Activated B cell treated with CpG ODN at 0.5 μM for 24 hours (primary cell): Measurements from ENCODE around the gene ADAMTSL1. TPM values are rescaled to one million over a fixed set of nuclear protein-coding genes. Genes with fewer than 3 reads are reported as not detected.

Source experiments
- ATAC-seq: fragments of 200-7000 bp; cut with Tn5 transposase; one replicate; pipeline ENCODE4 v1.10.0; 2021; ENCODE audit warnings: low read depth, mild to moderate bottlenecking, moderate library complexity
- CTCF ChIA-PET: fragments of 350-600 bp; sonication (Branson Sonifier 250); formaldehyde crosslinking; loops from one replicate; lab custom pipeline; 2021; ENCODE audit warnings: antibody characterized with exemption; lab: Charles Lee
- POLR2A ChIA-PET: fragments of 350-600 bp; sonication (Branson Sonifier 250); formaldehyde crosslinking; loops from one replicate; lab custom pipeline; 2021; ENCODE audit warnings: antibody characterized with exemption; lab: Charles Lee
- DNase-seq: peaks from one replicate; pipeline ENCODE4 v3.0.0; 2022
- H3K27ac Mint-ChIP-seq: one replicate; pipeline ENCODE4 v1.8.0; 2020; ENCODE audit warnings: mixed read lengths
- H3K27me3 Mint-ChIP-seq: one replicate; pipeline ENCODE4 v1.8.0; 2021; ENCODE audit warnings: mixed read lengths
- H3K36me3 Mint-ChIP-seq: one replicate; pipeline ENCODE4 v1.8.0; 2021; ENCODE audit warnings: low read depth, mixed read lengths
- H3K4me1 Mint-ChIP-seq: one replicate; pipeline ENCODE4 v1.8.0; 2021; ENCODE audit warnings: mixed read lengths
- H3K4me3 Mint-ChIP-seq: one replicate; pipeline ENCODE4 v1.8.0; 2020; ENCODE audit warnings: mild to moderate bottlenecking, mixed read lengths
- H3K9me3 Mint-ChIP-seq: one replicate; pipeline ENCODE4 v1.8.0; 2020; ENCODE audit warnings: mixed read lengths
- CTCF ChIP-seq: fragments of 200-600 bp; IDR thresholded peaks from one replicate; pipeline ENCODE4 v1.8.0; 2022; ENCODE audit warnings: antibody characterized with exemption, mild to moderate bottlenecking
- intact Hi-C: fragments of 100-400 bp; cut with micrococcal nuclease; formaldehyde crosslinking; loops from one replicate; pipeline ENCODE4 v1.15.1; 2024
- total RNA-seq: library from RNA; stranded (reverse); gene quantifications from 2 replicates; pipeline ENCODE4 v1.2.3, GENCODE V29; 2022

ADAMTSL1 gene
- total RNA-seq, 1 donor from 2014 or later = not detected

- DNase-seq (no peak), ATAC-seq (no peak)
- no peak for TF ChIP-seq CTCF
- ChIA-PET POLR2A (no interaction called here), CTCF (no interaction called here)
- no peak overlapping the region for H3K27ac Mint-ChIP-seq
- no peaks in the 10 kb centered on the region for H3K4me1 Mint-ChIP-seq
- H3K36me3 Mint-ChIP-seq = no peaks in the 10 kb centered on the region
- no peaks in the 10 kb centered on the region for H3K27me3 Mint-ChIP-seq
- intact Hi-C loops = no loop called here
- no peak overlapping the region for H3K4me3 Mint-ChIP-seq
- peaks cover 9% of the 10 kb centered on the region for H3K9me3 Mint-ChIP-seq
Observed at GRCh38 chr9:18798508-18799290, 324.7 kb downstream of the ADAMTSL1 start.

- DNase-seq = no peak
- CTCF ChIA-PET = no interaction called here
- intact Hi-C loops = no loop called here
Observed at GRCh38 chr9:18799428-18799827, 325.5 kb downstream of the ADAMTSL1 start.

GRCh38 chr9:18800579-18800978 is 326.6 kb downstream of the ADAMTSL1 start:
- Mint-ChIP-seq H3K4me3 (no peak overlapping the region), H3K36me3 (no peaks in the 10 kb centered on the region), H3K27me3 (no peaks in the 10 kb centered on the region), H3K27ac (no peak overlapping the region), H3K4me1 (no peaks in the 10 kb centered on the region), H3K9me3 (peaks cover 9% of the 10 kb centered on the region)
- no peak for TF ChIP-seq CTCF
- ChIA-PET POLR2A (no interaction called here), CTCF (no interaction called here)
- ATAC-seq (no peak), DNase-seq (no peak)
- intact Hi-C loops = no loop called here

More at GRCh38 chr9:18799428-18799827, 325.5 kb downstream of the ADAMTSL1 start:
- no peak overlapping the region for H3K27ac Mint-ChIP-seq
- ATAC-seq = no peak
- H3K9me3 Mint-ChIP-seq = peaks cover 9% of the 10 kb centered on the region
- no peaks in the 10 kb centered on the region for H3K4me1 Mint-ChIP-seq
- no peak overlapping the region for H3K4me3 Mint-ChIP-seq
- no peak for TF ChIP-seq CTCF
- H3K27me3 Mint-ChIP-seq = no peaks in the 10 kb centered on the region
- no peaks in the 10 kb centered on the region for H3K36me3 Mint-ChIP-seq
- POLR2A ChIA-PET = no interaction called here

- Mint-ChIP-seq H3K27me3 (no peaks in the 10 kb centered on the region), H3K9me3 (peaks cover 9% of the 10 kb centered on the region), H3K4me1 (no peaks in the 10 kb centered on the region), H3K27ac (no peak overlapping the region), H3K36me3 (no peaks in the 10 kb centered on the region), H3K4me3 (no peak overlapping the region)
- intact Hi-C loops = no loop called here
- ChIA-PET POLR2A (no interaction called here), CTCF (no interaction called here)
- DNase-seq (no peak), ATAC-seq (no peak)
- TF ChIP-seq CTCF = no peak
Observed at GRCh38 chr9:18805386-18805785, 331.4 kb downstream of the ADAMTSL1 start.

GRCh38 chr9:18806232-18807080 is 332.5 kb downstream of the ADAMTSL1 start:
- Mint-ChIP-seq H3K9me3 (peaks cover 7% of the 10 kb centered on the region), H3K4me1 (no peaks in the 10 kb centered on the region), H3K27me3 (no peaks in the 10 kb centered on the region), H3K36me3 (no peaks in the 10 kb centered on the region), H3K4me3 (no peak overlapping the region), H3K27ac (no peak overlapping the region)
- ChIA-PET CTCF (no interaction called here), POLR2A (no interaction called here)
- ATAC-seq (no peak), DNase-seq (no peak)
- intact Hi-C loops = no loop called here
- no peak for TF ChIP-seq CTCF
